K562 (cell line): ENCODE data around the gene APOB. TPM values are rescaled to one million over a fixed set of nuclear protein-coding genes. Genes with fewer than 3 reads are reported as not detected.

Experiments used
- ATAC-seq: fragments of 200-7000 bp; cut with Tn5 transposase; 3 replicates; pipeline ENCODE4 v1.9.1; 2020; ENCODE audit warnings: moderate library complexity
- BruUV-seq: library from RNA; stranded (reverse); fragments of 400-500 nt; replicated peaks from 2 replicates; lab custom pipeline; 2021; lab: Mats Ljungman, UMichigan
- CTCF ChIA-PET: fragments of 300-600 bp; formaldehyde crosslinking; extraction: SDS; loops from one replicate; lab custom pipeline; 2021; ENCODE audit warnings: low intra/inter-chr PET ratio; lab: Yijun Ruan, JAX
- POLR2A ChIA-PET: fragments of 300-600, 350-650 bp; sonication (Branson Sonifier 250); formaldehyde crosslinking; extraction: SDS; loops from one replicate; lab custom pipeline; 2021; ENCODE audit warnings: antibody characterized with exemption, inconsistent platforms; lab: Yijun Ruan, JAX
- DNase-seq, 4 experiments: peaks; one replicate each; pipeline versions ENCODE4 v3.0.0 to v3.0.0-alpha.2; 2011 to 2018; ENCODE audit warnings: low spot score in 3 of 4, mixed read lengths in 3 of 4; ENCODE audit errors: extremely low read depth in 1 of 4
- FAIRE-seq: peaks from 2 replicates; lab custom pipeline; 2011; peaks lifted over from hg19 to GRCh38; lab: Jason Lieb, UNC
- H2AFZ ChIP-seq: 2 replicates; pipeline ENCODE4 v1.6.0; 2011; ENCODE audit warnings: low read depth, low read length, control low read depth, inconsistent platforms
- H3K27ac ChIP-seq: fragments of 200-600 bp; 3 replicates; pipeline ENCODE4 v1.8.0; 2011; ENCODE audit warnings: low read depth, mild to moderate bottlenecking, control low read depth, inconsistent platforms, low read length, moderate library complexity, mixed read lengths; ENCODE audit errors: extremely low read depth
- H3K27me3 ChIP-seq, 2 experiments: fragments of 300-600 bp in 1 of 2; 2 replicates in 1 of 2; 3 replicates in 1 of 2; pipeline versions ENCODE4 v1.6.0 to v1.8.0; 2011; ENCODE audit warnings: inconsistent platforms in 2 of 2, low read length in 2 of 2, mild to moderate bottlenecking in 1 of 2, mixed read lengths in 1 of 2, moderate library complexity in 1 of 2; ENCODE audit not compliant: control insufficient read depth in 2 of 2, insufficient read depth in 2 of 2
- H3K36me3 ChIP-seq: fragments of 300-600 bp; 3 replicates; pipeline ENCODE4 v1.8.0; 2011; ENCODE audit warnings: mild to moderate bottlenecking, low read length, inconsistent platforms; ENCODE audit not compliant: control insufficient read depth, insufficient read depth
- H3K4me1 ChIP-seq, 2 experiments: fragments of 200-600 bp in 1 of 2; replicated peaks in 1 of 2; 2 replicates in 1 of 2; 3 replicates in 1 of 2; pipeline versions ENCODE4 v1.5.1 to v1.8.0; 2011; ENCODE audit warnings: inconsistent platforms in 2 of 2, low read length in 2 of 2, mild to moderate bottlenecking in 1 of 2, mixed read lengths in 1 of 2, moderate library complexity in 1 of 2; ENCODE audit not compliant: control insufficient read depth in 2 of 2, insufficient read depth in 2 of 2
- H3K4me2 ChIP-seq: 2 replicates; pipeline ENCODE4 v1.6.1; 2011; ENCODE audit warnings: low read length, control low read depth, inconsistent platforms, mixed read lengths; ENCODE audit not compliant: insufficient read depth
- H3K4me3 ChIP-seq: fragments of 200-600 bp; sonication (generic), shearing (Covaris generic); 2 replicates; pipeline ENCODE4 v1.5.1; 2016; ENCODE audit warnings: control low read depth, inconsistent platforms
- H3K79me2 ChIP-seq: fragments of 200-600 bp; 3 replicates; pipeline ENCODE4 v1.8.0; 2011; ENCODE audit warnings: low read length, inconsistent platforms; ENCODE audit not compliant: control insufficient read depth, insufficient read depth
- H3K9ac ChIP-seq, 2 experiments: 2 replicates each; pipeline versions ENCODE4 v1.6.0 to v1.6.1; 2011; ENCODE audit warnings: low read depth in 2 of 2, low read length in 2 of 2, control low read depth in 1 of 2, inconsistent platforms in 1 of 2, mild to moderate bottlenecking in 1 of 2, mixed read lengths in 1 of 2; ENCODE audit not compliant: insufficient read depth in 1 of 2
- H3K9me1 ChIP-seq: one replicate; pipeline ENCODE4 v1.6.0; 2011; ENCODE audit warnings: inconsistent platforms, mild to moderate bottlenecking, low read length, moderate library complexity; ENCODE audit not compliant: control insufficient read depth, insufficient read depth
- H3K9me3 ChIP-seq: replicated peaks from 2 replicates; pipeline ENCODE4 v1.5.1; 2011; ENCODE audit warnings: low read depth, low read length, inconsistent platforms; ENCODE audit not compliant: control insufficient read depth, insufficient read depth
- H4K20me1 ChIP-seq: replicated peaks from 2 replicates; pipeline ENCODE4 v1.6.1; 2011; ENCODE audit warnings: low read length, inconsistent platforms, mixed read lengths; ENCODE audit not compliant: control insufficient read depth, insufficient read depth
- CBFA2T2 ChIP-seq: fragments of 450-650 bp; conservative IDR thresholded peaks from 2 replicates; pipeline ENCODE4 v1.6.1; 2017; ENCODE audit warnings: mild to moderate bottlenecking
- ELF1 ChIP-seq: fragments of 200-800 bp; sonication (Bioruptor generic); IDR thresholded peaks from 2 replicates; pipeline ENCODE4 v1.6.1; 2016; ENCODE audit warnings: missing genetic modification characterization, missing compliant biosample characterization
- HMGXB4 ChIP-seq: sonication (generic); formaldehyde crosslinking; IDR thresholded peaks from 2 replicates; pipeline ENCODE4 v1.8.1; 2023; ENCODE audit warnings: mild to moderate bottlenecking, missing genetic modification reagents
- HNRNPK ChIP-seq: fragments of 200-400 bp; formaldehyde crosslinking; IDR thresholded peaks from one replicate; pipeline ENCODE4 v1.6.1; 2018; ENCODE audit warnings: mild to moderate bottlenecking, low read depth, low read length; ENCODE audit not compliant: poor library complexity, severe bottlenecking
- MAFK ChIP-seq: IDR thresholded peaks from 2 replicates; pipeline ENCODE4 v1.6.1; 2011; ENCODE audit warnings: low read length, improper control_type of control experiment
- MCM5 ChIP-seq: fragments of 450-650 bp; IDR thresholded peaks from 2 replicates; pipeline ENCODE4 v1.6.1; 2016; ENCODE audit warnings: low read depth
- MEF2A ChIP-seq: IDR thresholded peaks from 2 replicates; pipeline ENCODE4 v1.6.1; 2011; ENCODE audit warnings: low read depth, mild to moderate bottlenecking, low read length, moderate library complexity; ENCODE audit not compliant: control insufficient read depth
- NFRKB ChIP-seq: fragments of 450-650 bp; IDR thresholded peaks from 2 replicates; pipeline ENCODE4 v1.6.1; 2016; ENCODE audit warnings: low read depth
- PHB2 ChIP-seq: fragments of 450-650 bp; IDR thresholded peaks from 2 replicates; pipeline ENCODE4 v1.6.1; 2017; ENCODE audit warnings: low read depth
- TAF15 ChIP-seq: fragments of 200-400 bp; formaldehyde crosslinking; IDR thresholded peaks from 2 replicates; pipeline ENCODE4 v1.6.1; 2017; ENCODE audit warnings: mild to moderate bottlenecking, low read depth, low read length, moderate library complexity
- TBP ChIP-seq: optimal IDR thresholded peaks from 2 replicates; pipeline ENCODE3; 2011; ENCODE audit warnings: low read depth, low read length, improper control_type of control experiment
- TCF3 ChIP-seq: sonication (generic); formaldehyde crosslinking; IDR thresholded peaks from 2 replicates; pipeline ENCODE4 v1.4.0; 2020; ENCODE audit warnings: mild to moderate bottlenecking, missing genetic modification reagents
- TGIF2 ChIP-seq: sonication (generic); formaldehyde crosslinking; IDR thresholded peaks from 2 replicates; pipeline ENCODE4 v1.8.1; 2022; ENCODE audit warnings: mild to moderate bottlenecking, missing genetic modification reagents, moderate library complexity
- TSHZ1 ChIP-seq: fragments of 250-450 bp; sonication (Bioruptor Pico); IDR thresholded peaks from 2 replicates; pipeline ENCODE4 v1.4.0; 2020; ENCODE audit warnings: mild to moderate bottlenecking, moderate library complexity
- ZNF398 ChIP-seq: fragments of 250-450 bp; sonication (Bioruptor Pico); IDR thresholded peaks from 2 replicates; pipeline ENCODE4 v1.8.0; 2021; ENCODE audit warnings: moderate library complexity, mild to moderate bottlenecking, inconsistent platforms
- ZNF444 ChIP-seq: fragments of 250-450 bp; sonication (Bioruptor Pico); IDR thresholded peaks from 2 replicates; pipeline ENCODE4 v1.4.0; 2020; ENCODE audit warnings: mild to moderate bottlenecking, moderate library complexity
- WGBS: fragments of 100-300 bp; shearing (Covaris generic); methylation state at CpG from one replicate; pipeline ENCODE4 v1.1.6; 2016; ENCODE audit warnings: low coverage, mixed read lengths; ENCODE audit not compliant: insufficient coverage; ENCODE audit errors: missing lambda C conversion rate; 5-methylcytosine and 5-hydroxymethylcytosine counted together
- in situ Hi-C: fragments of 300-500 bp; cut with MboI; formaldehyde crosslinking; loops from 4 replicates; pipeline ENCODE4 v1.15.0; 2018; ENCODE audit warnings: inconsistent platforms, mixed read lengths
- intact Hi-C: fragments of 100-400 bp; cut with micrococcal nuclease; formaldehyde crosslinking; loops from 2 replicates; pipeline ENCODE4 v1.14.2; 2022
- polyA plus RNA-seq, 8 experiments: library from polyadenylated mRNA; depleted of rRNA in 4 of 8; stranded (reverse) in 5 of 8; unstranded in 3 of 8; fragments of >200 nt; fragmentation: Nextera tagmentation in 2 of 8; fragmentation: Illumina TruSeq in 1 of 8; extraction: Ambion mirVana in 2 of 8; extraction: Trizol in 1 of 8; gene quantifications; 2 replicates each; pipeline versions ENCODE4 v1.2.1 to v1.2.3, GENCODE V29; 2011 to 2014; ENCODE audit warnings: inconsistent platforms in 1 of 8, missing spikeins in 1 of 8
- total RNA-seq, 7 experiments: library from RNA; depleted of rRNA in 6 of 7; stranded (reverse); fragments of >200 nt in 6 of 7; fragmentation: Illumina TruSeq in 2 of 7; extraction: Trizol in 2 of 7; gene quantifications; 2 replicates each; pipeline versions ENCODE4 v1.2.1 to v1.2.3, GENCODE V29; 2011 to 2021; ENCODE audit warnings: low replicate concordance in 1 of 7

APOB gene
- total and polyA plus RNA-seq, 9 of the 15 experiments (the other 6 are each of a cell fraction or from before 2014, with no cell fraction given) = 0.73 TPM; not detected in 8

GRCh38 chr2:21059885-21060610 is 16.2 kb upstream of the APOB start:
- Histone ChIP-seq H3K27ac (no peak overlapping the region), H2AFZ (no peak overlapping the region), H3K79me2 (no peaks in the 10 kb centered on the region), H4K20me1 (no peaks in the 10 kb centered on the region; the same call in 1 of the 2 replicates), H3K9me1 (no peaks in the 10 kb centered on the region), H3K9ac (no peak overlapping the region), H3K36me3 (no peaks in the 10 kb centered on the region), H3K4me1 (no peaks in the 10 kb centered on the region), H3K4me2 (no peak overlapping the region), H3K27me3 (no peaks in the 10 kb centered on the region), H3K9me3 (no peaks in the 10 kb centered on the region), H3K4me3 (no peak overlapping the region)
- BruUV-seq = no TSS peak
- FAIRE-seq = no peak
- WGBS = 0% methylated on average over 3 of the region's 3 CpGs
- in situ Hi-C loops (no loop called here), intact Hi-C loops (no loop called here)
- POLR2A ChIA-PET = interaction anchor here (0.6 kb wide), 1 partner anchor 1614 kb away, joined by 3 read pairs; no protein-coding TSS in a partner anchor
- CTCF ChIA-PET = no interaction called here
- DNase-seq = no peak
- ATAC-seq = no peak
- no peak for TF ChIP-seq PHB2
- TF ChIP-seq NFRKB = no peak
- no peak for TF ChIP-seq ELF1 (tag)
- no peak for TF ChIP-seq TAF15
- TF ChIP-seq MEF2A = no peak
- TF ChIP-seq TSHZ1 (CRISPR knock-in tag) = no peak
- TF ChIP-seq MCM5 = no peak
- no peak for TF ChIP-seq ZNF398 (CRISPR knock-in tag)
- TF ChIP-seq HNRNPK = no peak
- no peak for TF ChIP-seq MAFK
- TF ChIP-seq ZNF444 (CRISPR knock-in tag) = no peak
- TF ChIP-seq TBP = no peak
- no peak for TF ChIP-seq TCF3 (CRISPR knock-in tag)
- TF ChIP-seq HMGXB4 (CRISPR knock-in tag) = no peak
- TF ChIP-seq CBFA2T2 = no peak
- TF ChIP-seq TGIF2 (CRISPR knock-in tag) = no peak
